NCI-H2196 (cell line): ENCODE data around the gene PODNL1.
A peak's percentile ranks its signal among the peaks of the same experiment; 100 is the strongest.

Experiments used
- DNase-seq: peaks from one replicate; lab custom pipeline; 2025; ENCODE audit not compliant: unreplicated experiment; lab: John Stamatoyannopoulos, UW

The PODNL1 gene

DNA sequence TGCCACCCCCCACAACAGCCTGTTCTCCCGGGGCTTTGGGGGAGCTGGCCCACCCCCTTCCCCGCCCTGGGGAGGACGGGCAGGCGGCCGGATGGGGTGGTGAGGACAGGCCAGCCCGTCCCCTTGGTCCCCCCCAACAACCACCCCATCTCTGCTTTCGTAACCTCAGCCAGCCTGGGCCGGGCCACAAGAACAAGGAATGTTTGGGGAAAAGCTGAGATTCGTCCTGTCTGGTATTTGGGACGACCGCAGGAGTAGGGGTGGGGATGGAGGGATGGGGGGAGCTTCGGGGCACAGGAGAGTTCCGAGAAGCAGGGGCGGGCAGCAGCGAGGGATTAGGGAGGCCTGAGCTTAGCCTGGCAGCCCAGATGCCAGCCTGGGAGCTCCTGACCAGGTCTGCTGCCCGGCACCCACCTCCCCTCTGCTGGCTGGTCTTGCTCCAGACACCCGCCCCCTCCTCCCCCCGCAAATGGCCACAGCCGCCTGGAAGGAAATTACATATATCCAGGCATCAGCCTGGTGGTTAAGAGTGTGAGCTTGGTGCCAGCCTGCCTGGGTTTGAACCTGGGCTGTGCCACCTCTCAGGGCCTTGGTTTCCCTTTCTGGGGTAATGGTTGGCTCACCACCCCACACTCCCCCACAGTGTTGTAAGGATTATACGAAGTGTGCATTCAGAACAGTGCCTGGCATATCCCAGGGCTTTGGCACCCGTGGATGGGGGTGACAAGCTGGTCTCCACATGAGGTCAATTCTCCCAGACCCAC lies at the start of gene PODNL1:
PODNL1 (minus strand) TSS at position 117 of the 764 bp plus-strand sequence. CDS start 236 bp downstream, outside the sequence.
- DNase-seq = no peak

DNA sequence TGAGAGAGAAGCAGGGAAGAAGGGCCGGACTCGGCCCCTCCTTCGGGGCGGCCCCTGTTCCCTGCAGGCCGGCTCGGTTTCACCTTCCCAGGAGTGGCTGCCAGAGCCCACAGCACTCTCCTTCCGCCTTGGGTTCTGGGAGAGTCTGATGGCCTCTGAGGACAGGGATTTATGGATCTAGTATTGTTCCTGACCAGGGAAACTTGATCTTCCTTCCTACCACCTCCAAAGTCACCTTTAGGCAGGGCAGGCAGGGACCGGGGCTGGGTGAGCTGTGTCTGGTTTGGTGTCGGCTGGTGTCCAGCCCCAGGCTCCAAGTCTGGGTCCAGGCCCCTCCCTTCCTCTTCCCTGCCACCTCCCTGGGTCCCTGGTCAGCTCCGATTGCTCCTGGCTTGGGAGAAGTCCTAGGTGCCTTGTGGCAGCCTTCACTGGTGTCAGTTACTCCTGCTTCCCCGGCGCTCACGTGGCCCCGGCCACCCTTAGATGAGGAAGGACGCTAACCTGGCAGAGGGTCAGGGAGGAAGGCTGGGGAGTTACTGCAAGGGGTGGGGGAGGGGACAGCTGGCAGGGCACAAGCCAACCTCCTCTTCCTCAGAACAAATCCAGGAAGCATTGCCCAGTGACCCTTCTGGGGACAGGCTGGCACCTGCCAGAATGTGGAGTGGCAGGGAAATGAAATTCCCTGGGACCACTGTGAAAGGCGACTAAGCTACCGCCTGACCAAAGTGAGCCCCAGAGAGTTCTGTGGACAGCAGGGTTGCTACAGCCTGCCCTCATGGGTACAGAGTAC lies 49.1 kb upstream of the PODNL1 start:
- DNase-seq = peak; percentile 48

GRCh38 chr19:13986348-13986904 lies 48.2 kb upstream of the PODNL1 start:
- DNase-seq = peak; percentile 84

GRCh38 chr19:13985771-13986347 lies 47.6 kb upstream of the PODNL1 start:
- DNase-seq = peak; percentile 74

GRCh38 chr19:13984875-13985741 lies 46.9 kb upstream of the PODNL1 start:
- DNase-seq = peak; percentile 51

DNA sequence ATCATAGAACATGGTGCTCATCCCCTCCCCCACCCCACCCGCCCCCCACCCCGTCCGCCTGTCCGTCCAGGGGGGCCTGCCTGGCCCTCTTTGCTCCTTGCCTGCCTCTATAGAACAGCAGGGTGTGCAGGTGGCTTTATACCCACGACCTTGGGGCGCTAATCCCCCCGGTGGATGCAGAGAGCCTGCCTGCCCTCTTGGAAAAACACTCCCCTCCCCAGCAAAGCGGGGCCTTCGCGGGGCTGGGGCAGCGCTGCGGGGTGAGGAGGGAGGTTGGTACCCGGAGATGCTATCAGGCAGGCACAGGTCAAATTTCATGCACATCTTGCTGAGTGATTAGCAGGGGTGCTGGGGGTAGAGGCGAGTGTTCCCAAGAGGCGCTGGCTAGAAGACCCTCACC lies 46.0 kb upstream of the PODNL1 start:
- no peak for DNase-seq

DNA sequence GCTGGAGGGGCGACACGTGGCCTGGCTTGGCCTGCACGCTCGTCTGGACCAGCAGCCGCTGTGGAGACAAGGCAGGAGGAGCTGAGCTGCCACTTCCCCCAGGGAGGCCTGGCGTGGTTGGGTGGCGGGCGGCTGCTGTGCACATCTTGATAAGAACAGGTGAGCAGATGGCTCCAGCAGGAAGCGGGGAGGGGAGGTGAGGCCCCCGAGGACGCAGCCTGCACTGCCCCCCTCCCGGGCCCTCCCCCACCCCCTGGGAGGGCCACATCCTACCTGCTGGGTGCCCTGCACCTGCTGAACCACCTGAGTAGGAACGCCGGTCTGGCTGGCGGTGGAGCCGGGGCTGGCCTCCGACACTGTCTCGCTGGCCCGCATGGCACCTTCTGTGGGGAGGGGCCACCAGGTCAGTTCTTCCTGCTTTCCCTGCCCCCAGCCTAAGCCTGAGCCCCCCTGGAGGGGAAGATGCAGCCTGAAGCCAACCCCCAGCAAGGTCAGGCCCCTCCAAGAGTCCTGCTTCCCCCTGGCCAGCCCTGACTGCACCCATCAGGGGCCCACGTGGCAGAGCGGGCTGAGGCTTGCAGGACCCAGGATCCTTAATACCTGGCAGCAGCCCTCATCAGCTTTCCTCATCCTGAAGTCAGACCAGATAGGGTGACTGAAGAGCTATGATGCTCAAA lies 45.1 kb upstream of the PODNL1 start:
- DNase-seq = peak; percentile 90

- DNase-seq = no peak
Measured at GRCh38 chr19:13982773-13983172, 44.6 kb upstream of the PODNL1 start.

DNA sequence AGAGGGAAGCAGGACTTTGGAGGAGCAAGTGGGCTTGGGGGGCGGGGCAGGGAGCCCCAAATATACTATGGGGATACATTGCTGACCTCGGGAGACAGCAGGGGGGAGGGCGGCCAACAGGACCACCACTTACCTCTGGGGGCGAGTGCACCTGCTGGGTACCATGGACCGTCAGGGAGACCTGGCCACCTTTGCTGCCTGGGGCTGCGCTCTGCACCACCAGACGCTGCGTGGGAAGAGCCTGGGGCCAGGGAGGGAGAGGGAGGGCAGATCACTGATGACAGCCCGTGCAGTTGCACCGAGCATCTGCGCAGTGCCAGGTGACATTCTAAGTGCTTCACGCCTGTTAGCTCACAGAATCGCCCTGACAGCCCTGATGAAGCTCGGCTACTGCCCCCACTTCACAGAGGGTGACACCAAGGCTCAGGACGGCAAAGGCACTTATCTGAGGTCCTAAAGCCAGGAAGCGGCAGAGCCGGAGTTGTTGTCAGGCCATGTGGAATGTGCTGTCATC lies 43.8 kb upstream of the PODNL1 start:
- no peak for DNase-seq

GRCh38 chr19:13981467-13981866 lies 43.2 kb upstream of the PODNL1 start:
- no peak for DNase-seq

DNA sequence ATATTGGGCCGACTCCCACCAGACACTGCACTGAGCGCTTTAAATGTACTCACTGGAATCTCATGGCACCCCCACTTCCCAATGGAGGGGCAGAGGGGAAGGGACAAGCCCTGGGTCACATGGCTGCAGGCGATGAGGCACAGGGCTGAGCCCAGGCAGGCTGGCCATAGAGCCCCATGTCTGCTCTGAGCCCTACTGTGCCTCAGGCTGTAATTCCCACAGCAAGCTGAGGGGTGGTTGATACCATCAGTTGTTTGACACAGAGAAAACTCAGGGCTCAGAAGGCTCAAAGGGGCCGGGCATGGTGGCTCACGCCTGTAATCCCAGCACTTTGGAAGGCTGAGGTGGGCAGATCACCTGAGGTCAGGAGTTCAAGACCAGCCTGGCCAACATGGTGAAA lies 42.8 kb upstream of the PODNL1 start:
- DNase-seq = no peak

GRCh38 chr19:13980340-13980739 lies 42.1 kb upstream of the PODNL1 start:
- no peak for DNase-seq

- no peak for DNase-seq
Measured at GRCh38 chr19:13979686-13980085, 41.5 kb upstream of the PODNL1 start.

DNA sequence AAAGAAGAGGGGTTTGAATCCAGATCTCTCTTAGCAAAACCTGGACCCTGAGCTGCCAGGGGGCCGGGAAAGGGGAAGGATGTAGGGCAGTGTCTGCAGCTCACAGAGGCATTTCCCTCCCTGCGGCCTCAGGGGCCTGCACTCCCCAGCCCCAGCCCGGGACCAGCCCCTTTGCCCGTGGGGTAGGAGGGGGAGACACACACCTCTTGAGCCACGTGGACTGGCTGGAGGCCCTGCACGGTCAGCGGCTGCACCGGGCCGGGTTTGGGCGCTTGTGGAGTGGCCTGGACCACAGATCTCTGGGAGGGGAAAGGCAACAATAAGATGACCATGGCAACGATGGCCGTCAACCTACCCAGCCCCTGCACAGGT lies 41.0 kb upstream of the PODNL1 start:
- no peak for DNase-seq

DNA sequence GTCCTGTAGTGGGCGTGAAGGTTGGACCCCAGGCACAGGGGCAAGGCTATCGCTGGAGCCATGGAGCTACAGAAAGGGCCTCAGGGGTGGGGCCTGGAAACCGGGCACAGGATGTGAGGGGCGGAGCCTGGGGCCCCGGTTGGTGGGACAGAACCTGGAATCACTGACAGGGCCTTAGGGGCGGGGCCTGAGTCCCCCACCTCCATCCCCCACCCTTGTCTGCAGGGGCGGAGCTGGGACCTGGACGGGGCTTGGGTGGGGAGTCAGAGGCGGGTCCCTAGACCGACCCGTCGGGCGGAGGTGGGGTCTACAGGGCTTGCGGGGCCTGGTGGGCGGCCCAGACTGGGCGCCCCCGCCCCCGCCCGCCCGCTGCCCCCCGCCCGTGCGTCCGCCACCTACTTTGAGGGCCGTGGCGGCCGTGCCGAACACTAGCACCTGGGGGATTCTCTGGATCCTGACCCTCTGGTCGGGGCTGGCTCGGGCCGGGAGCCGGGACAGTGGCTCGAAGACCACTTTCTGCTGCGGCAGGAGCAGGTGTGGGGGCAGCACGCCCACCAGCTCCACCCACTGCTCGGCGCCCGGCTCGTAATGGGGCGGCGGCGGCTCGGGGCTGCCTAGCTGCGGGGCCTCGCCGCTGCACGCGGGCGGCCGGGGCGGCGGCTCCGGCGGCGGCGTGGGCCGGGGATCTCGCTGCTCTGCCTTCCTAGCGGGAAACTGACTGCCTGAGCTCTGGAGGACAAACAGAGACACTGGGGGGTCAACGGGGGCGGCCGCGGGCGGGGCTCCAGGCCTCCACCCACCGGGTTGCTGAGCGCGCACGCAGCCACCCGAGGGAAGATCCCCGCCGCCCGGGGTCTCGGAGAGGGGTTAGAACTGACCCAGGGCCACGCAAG lies 40.4 kb upstream of the PODNL1 start:
- no peak for DNase-seq

GRCh38 chr19:13977803-13978202 lies 39.6 kb upstream of the PODNL1 start:
- DNase-seq = no peak

DNA sequence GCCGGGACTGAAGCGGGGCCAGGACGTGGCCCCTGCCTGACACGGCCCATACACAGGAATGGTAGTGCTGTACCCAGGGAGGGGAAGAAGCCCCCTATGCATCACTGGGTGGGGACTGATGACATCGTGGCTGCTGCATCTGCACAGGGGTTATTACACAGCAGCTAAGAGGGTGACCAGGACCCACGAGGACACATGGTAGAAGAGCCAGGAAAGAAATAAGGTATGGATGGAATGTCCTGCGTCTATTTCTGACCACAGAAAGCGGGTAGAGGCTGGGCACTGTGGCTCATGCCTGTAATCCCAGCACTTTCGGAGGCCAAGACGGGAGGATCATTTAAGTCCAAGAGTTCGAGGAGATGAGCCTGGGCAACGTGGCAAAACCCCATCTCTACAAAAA lies 38.2 kb upstream of the PODNL1 start:
- DNase-seq = no peak

DNA sequence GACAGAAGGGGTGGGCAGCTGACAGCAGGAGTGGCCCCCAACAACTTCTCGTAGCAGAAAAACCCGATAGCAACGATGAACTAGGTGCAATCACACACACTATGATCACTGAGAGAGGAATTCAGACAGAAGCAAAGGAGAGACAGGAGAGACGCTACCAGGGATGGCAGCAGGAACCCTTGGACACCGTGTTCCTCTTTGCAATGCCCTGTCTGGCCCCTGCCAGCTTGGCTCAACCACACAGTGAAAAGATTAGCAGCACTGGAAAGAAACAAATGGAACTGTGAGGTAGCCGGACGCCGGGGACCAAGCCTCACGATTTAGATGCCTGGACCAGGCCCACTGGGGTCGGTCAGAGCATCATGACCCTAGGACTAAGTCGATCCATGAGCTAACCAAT lies 37.7 kb upstream of the PODNL1 start:
- no peak for DNase-seq

DNA sequence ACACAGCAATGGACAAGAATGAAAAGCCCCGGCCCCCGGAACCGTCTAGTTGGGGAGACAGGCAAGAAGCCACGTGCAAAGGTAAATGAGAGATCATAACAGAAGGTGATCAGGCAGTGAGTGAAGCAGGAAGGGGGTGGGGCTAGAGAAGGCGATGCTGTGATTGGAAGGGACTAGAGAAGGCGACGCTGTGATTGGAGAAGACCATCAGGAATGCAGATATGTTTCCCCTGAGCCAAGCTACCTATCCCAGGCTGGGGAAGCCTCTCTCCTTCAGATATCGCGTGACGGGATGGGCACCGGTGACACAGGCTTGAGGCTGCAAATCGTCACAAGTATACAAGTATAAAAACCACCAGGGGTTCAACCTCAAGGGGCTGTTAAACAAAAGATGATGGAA lies 35.9 kb upstream of the PODNL1 start:
- peak; percentile 93 for DNase-seq
